Gastrocnemius medialis (tissue), 4 donors: ENCODE results near the gene TMEM86B. TPM values are rescaled to one million over a fixed set of nuclear protein-coding genes. Genes with fewer than 3 reads are reported as not detected.

Experiments used
- ATAC-seq, 2 donors: fragments of 150-250 bp; one replicate each; pipeline ENCODE4 v1.9.1; 2016
- DNase-seq, 2 donors: peaks; one replicate each; pipeline ENCODE4 v3.0.0-alpha.2; 2019
- H3K27ac ChIP-seq, 4 donors: fragments of 200-600 bp; sonication (generic); 1 replicate in 1 of 4; 2 replicates in 3 of 4; pipeline ENCODE4 v1.5.1; 2016 to 2018; ENCODE audit warnings: mild to moderate bottlenecking in 2 of 4, moderate library complexity in 1 of 4
- H3K27me3 ChIP-seq, 3 donors: fragments of 200-600 bp; sonication (generic) in 2 of 3; 1 replicate in 1 of 3; 2 replicates in 2 of 3; pipeline versions ENCODE4 v1.5.1 to v1.6.0; 2016 to 2019; ENCODE audit warnings: mild to moderate bottlenecking in 1 of 3, moderate library complexity in 1 of 3
- H3K36me3 ChIP-seq, 2 donors: fragments of 200-600 bp; sonication (generic) in 1 of 2; one replicate each; pipeline ENCODE4 v1.5.1; 2017 to 2018
- H3K4me1 ChIP-seq, 2 donors: fragments of 200-600 bp; sonication (generic) in 1 of 2; one replicate each; pipeline ENCODE4 v1.5.1; 2016 to 2017; ENCODE audit warnings: mild to moderate bottlenecking in 2 of 2
- H3K4me3 ChIP-seq, 4 donors: fragments of 200-600 bp; sonication (generic) in 3 of 4; 1 replicate in 1 of 4; 2 replicates in 3 of 4; pipeline ENCODE4 v1.5.1; 2016 to 2019; ENCODE audit warnings: mild to moderate bottlenecking in 2 of 4
- H3K9me3 ChIP-seq, 3 donors: fragments of 200-600 bp; sonication (generic) in 2 of 3; 1 replicate in 1 of 3; 2 replicates in 2 of 3; pipeline ENCODE4 v1.5.1; 2016 to 2019
- POLR2A ChIP-seq, 2 donors: fragments of 450-650 bp; IDR thresholded peaks; one replicate each; pipeline ENCODE4 v1.6.1; 2017; ENCODE audit warnings: antibody characterized with exemption in 2 of 2, mild to moderate bottlenecking in 2 of 2, moderate library complexity in 2 of 2
- in situ Hi-C, 4 donors: fragments of 200-750 bp; cut with MboI; loops; one replicate each; pipeline versions ENCODE4 v1.15.0 to v1.8.0; 2017; ENCODE audit warnings: low sequenced_read_pairs in 4 of 4
- intact Hi-C: fragments of 100-400 bp; cut with DNase I; formaldehyde crosslinking; loops from one replicate; pipeline ENCODE4 v1.15.1; 2023; ENCODE audit warnings: low total_unique reads
- total RNA-seq, 4 donors: library from RNA; depleted of rRNA; stranded (reverse); fragments of >200 nt; gene quantifications; one replicate each; pipeline versions ENCODE4 v1.1.0 to v1.2.3, GENCODE V29; 2016
- TF ChIP-seq, protein P1 (sequence below), 5 experiments: fragments of 450-650 bp in 3 of 5; fragments of 200-600 bp in 2 of 5; sonication (generic) in 2 of 5; IDR thresholded peaks in 4 of 5; conservative IDR thresholded peaks in 1 of 5; 1 replicate in 4 of 5; 2 replicates in 1 of 5; pipeline ENCODE4 v1.5.1; 2016 to 2019; ENCODE audit warnings: antibody characterized with exemption in 5 of 5, mild to moderate bottlenecking in 3 of 5, moderate library complexity in 3 of 5

The TMEM86B gene
- total RNA-seq, 4 donors from 2014 or later, result 0.87 to 5.0 (median 1.7) TPM

DNA sequence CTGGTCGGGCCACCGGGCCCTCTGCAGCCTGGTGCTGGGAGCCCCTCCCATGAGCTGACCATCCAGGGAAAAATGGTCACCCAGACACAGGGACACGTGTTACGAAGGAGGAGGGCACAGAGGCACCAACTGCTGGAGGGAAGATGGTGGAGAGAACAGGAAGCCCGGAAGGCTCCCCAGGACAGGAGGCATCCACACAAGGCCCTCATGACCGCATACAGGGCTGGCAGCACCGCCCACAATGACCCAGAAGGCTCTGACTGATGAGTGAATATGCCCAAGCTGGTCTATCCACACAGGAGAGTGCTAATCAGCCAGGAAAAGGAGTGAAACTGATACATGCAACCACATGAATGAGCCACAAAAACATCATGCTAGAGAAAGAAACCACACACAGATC lies 14.0 kb upstream of the TMEM86B start:
- Histone ChIP-seq H3K27me3 (no peaks in the 10 kb centered on the region), H3K4me1 (no peaks in the 10 kb centered on the region), H3K4me3 (no peak overlapping the region), H3K9me3 (no peaks in the 10 kb centered on the region), H3K27ac (no peak overlapping the region), H3K36me3 (peaks cover 3 to 93% of the 10 kb centered on the region in 2 donors)
- in situ Hi-C loops, result no loop called here
- ATAC-seq (no peak), DNase-seq (no peak)
- TF ChIP-seq, protein P1, sequence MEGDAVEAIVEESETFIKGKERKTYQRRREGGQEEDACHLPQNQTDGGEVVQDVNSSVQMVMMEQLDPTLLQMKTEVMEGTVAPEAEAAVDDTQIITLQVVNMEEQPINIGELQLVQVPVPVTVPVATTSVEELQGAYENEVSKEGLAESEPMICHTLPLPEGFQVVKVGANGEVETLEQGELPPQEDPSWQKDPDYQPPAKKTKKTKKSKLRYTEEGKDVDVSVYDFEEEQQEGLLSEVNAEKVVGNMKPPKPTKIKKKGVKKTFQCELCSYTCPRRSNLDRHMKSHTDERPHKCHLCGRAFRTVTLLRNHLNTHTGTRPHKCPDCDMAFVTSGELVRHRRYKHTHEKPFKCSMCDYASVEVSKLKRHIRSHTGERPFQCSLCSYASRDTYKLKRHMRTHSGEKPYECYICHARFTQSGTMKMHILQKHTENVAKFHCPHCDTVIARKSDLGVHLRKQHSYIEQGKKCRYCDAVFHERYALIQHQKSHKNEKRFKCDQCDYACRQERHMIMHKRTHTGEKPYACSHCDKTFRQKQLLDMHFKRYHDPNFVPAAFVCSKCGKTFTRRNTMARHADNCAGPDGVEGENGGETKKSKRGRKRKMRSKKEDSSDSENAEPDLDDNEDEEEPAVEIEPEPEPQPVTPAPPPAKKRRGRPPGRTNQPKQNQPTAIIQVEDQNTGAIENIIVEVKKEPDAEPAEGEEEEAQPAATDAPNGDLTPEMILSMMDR (IDR thresholded peaks at IDR 0.05 in 4 of 5, conservative IDR thresholded peaks at IDR 0.05 in 1 of 5), result no peak
- TF ChIP-seq POLR2A (IDR thresholded peaks at IDR 0.05), result no peak
- intact Hi-C loops, result no loop called here

DNA sequence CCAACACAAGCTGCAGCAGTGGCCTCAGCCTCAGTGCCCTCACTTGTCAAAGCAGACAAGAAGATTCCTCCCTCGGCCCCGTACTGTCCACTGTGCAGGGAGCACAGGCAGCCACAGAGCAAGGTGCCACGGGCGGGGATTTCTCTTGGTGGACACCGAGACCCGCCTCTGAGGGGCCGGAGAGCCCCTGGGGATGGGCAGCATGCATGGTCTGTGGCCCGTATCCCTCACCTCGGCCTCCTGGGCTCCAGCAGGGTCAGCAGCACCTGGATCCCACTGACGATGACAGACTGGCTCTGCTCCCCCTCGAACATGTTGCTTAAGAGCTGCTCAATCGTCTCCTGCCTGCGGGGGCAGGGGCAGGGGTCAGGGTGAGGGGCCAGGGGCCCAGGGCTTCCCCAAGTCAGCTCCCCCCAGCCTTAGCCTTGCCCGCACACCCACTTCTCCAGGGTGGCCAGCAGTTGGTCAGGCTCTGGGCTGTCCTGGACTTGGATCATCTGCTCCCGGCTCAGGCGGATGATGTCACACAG lies 13.4 kb upstream of the TMEM86B start:
- TF ChIP-seq, protein P1 (IDR thresholded peaks at IDR 0.05 in 4 of 5, conservative IDR thresholded peaks at IDR 0.05 in 1 of 5), result no peak
- no peak for TF ChIP-seq POLR2A (IDR thresholded peaks at IDR 0.05)
- in situ Hi-C loops (no loop called here), intact Hi-C loops (no loop called here)
- ATAC-seq (no peak), DNase-seq (no peak)
- Histone ChIP-seq H3K27ac (no peak overlapping the region), H3K4me3 (no peak overlapping the region), H3K4me1 (no peaks in the 10 kb centered on the region), H3K36me3 (peaks cover 3 to 97% of the 10 kb centered on the region in 2 donors), H3K9me3 (no peaks in the 10 kb centered on the region), H3K27me3 (no peaks in the 10 kb centered on the region)

DNA sequence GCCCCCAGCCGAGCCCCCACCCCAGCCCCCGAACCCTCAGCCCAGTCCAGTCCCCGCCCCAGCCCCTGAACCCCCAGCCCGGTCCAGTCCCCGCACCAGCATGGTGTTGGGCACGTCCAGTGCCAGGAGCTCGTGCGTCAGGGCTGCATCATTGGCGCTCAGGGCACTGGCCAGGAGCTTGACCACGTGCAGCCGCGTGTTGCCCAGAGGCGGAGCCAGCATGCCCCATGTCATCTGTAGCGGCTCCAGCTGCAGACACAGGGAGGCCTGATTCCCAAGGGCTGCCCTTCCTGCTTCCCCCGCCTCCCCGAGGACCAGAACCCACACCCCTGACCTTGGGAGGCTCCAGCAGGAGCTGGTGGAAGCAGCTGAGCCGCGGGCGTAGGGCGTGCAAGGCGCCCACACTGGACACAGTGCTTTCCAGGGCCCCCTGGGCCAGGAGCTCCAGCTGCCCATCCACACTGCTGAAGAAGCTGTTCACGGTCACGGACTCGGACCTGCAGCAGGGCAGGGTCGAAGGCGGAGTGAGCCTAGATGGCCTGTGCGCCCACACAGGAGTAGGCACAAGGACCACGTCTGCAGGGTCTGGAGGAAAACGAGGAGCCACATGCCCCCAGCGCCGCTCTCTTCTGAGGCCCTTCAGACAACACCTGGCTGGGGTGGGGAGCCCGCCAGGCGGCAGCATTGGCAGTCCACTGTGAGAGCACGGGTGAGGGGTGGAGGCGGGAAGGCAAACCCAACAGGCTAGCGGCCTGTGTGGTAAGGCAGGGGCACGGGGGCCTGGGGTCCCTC lies 12.8 kb upstream of the TMEM86B start:
- in situ Hi-C loops (no loop called here), intact Hi-C loops (no loop called here)
- H3K4me3 ChIP-seq, result no peak overlapping the region
- H3K27me3 ChIP-seq, result no peaks in the 10 kb centered on the region
- no peak for TF ChIP-seq POLR2A (IDR thresholded peaks at IDR 0.05)
- TF ChIP-seq, protein P1 (IDR thresholded peaks at IDR 0.05 in 4 of 5, conservative IDR thresholded peaks at IDR 0.05 in 1 of 5), result no peak
- no peaks in the 10 kb centered on the region for H3K4me1 ChIP-seq
- H3K9me3 ChIP-seq, result no peaks in the 10 kb centered on the region
- no peak for DNase-seq
- H3K27ac ChIP-seq, result no peak overlapping the region
- no peak for ATAC-seq
- H3K36me3 ChIP-seq, result peaks cover 3 to 98% of the 10 kb centered on the region in 2 donors

DNA sequence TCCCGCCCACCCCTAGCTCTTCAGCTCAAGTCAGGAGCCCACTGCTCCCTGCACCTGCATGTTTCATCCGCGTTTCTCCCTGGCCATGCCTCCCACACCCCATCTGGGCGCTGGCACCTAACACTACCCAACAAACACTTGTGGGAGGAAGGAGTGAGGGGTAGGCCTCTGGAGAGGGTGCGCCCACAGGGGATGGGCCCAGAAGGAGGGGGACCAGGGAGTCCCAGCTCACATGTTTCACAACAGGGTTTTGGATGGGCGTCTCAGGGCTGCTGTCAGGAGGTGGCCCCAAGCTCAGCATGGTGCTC lies 12.1 kb upstream of the TMEM86B start:
- no peaks in the 10 kb centered on the region for H3K9me3 ChIP-seq
- TF ChIP-seq POLR2A (IDR thresholded peaks at IDR 0.05), result no peak
- TF ChIP-seq, protein P1 (IDR thresholded peaks at IDR 0.05 in 4 of 5, conservative IDR thresholded peaks at IDR 0.05 in 1 of 5), result no peak
- DNase-seq (no peak), ATAC-seq (no peak)
- H3K4me3 ChIP-seq, result no peak overlapping the region
- in situ Hi-C loops (no loop called here), intact Hi-C loops (no loop called here)
- H3K4me1 ChIP-seq, result no peaks in the 10 kb centered on the region
- H3K36me3 ChIP-seq, result peaks cover 3 to 98% of the 10 kb centered on the region in 2 donors
- no peak overlapping the region for H3K27ac ChIP-seq
- H3K27me3 ChIP-seq, result no peaks in the 10 kb centered on the region
